NCI-H82 treated with DMSO at 0.1 percent for 48 hours (cell line): Measurements from ENCODE around the gene PLA2G3.
A peak's percentile ranks its signal among the peaks of the same experiment; 100 is the strongest.
"Not testable (repeated sequence)": the region's sequence is repeated elsewhere in the genome, so short reads cannot be mapped to it uniquely, and the experiment has no call there.

Source experiments
- DNase-seq: peaks from one replicate; lab custom pipeline; 2025; ENCODE audit not compliant: unreplicated experiment; lab: John Stamatoyannopoulos, UW

PLA2G3 gene

GRCh38 chr22:31102441-31103081 is 37.7 kb downstream of the PLA2G3 start:
- DNase-seq, result no peak

- no peak for DNase-seq
These were observed 39.4 kb downstream of the PLA2G3 start for GRCh38 chr22:31100762-31101525.

GRCh38 chr22:31099841-31100761 is 40.2 kb downstream of the PLA2G3 start:
- no peak for DNase-seq

GRCh38 chr22:31099386-31099785 is 40.9 kb downstream of the PLA2G3 start:
- no peak for DNase-seq

- DNase-seq, result no peak
These were observed 41.6 kb downstream of the PLA2G3 start for GRCh38 chr22:31098632-31099110.

GRCh38 chr22:31097941-31098631 is 42.2 kb downstream of the PLA2G3 start:
- DNase-seq, result no peak

GRCh38 chr22:31097539-31097938 is 42.8 kb downstream of the PLA2G3 start:
- not testable (repeated sequence) for DNase-seq

- DNase-seq, result no peak
These were observed 43.5 kb downstream of the PLA2G3 start for GRCh38 chr22:31096657-31097279.

GRCh38 chr22:31095637-31096249 is 44.6 kb downstream of the PLA2G3 start:
- no peak for DNase-seq

GRCh38 chr22:31094741-31095140 is 45.6 kb downstream of the PLA2G3 start:
- DNase-seq, result no peak

GRCh38 chr22:31094021-31094551 is 46.2 kb downstream of the PLA2G3 start:
- no peak for DNase-seq

- no peak for DNase-seq
These were observed 47.0 kb downstream of the PLA2G3 start for GRCh38 chr22:31093086-31093850.

- peak; percentile 18 for DNase-seq
These were observed 48.1 kb downstream of the PLA2G3 start for GRCh38 chr22:31092161-31092560.

- DNase-seq, result no peak
These were observed 49.0 kb downstream of the PLA2G3 start for GRCh38 chr22:31091106-31091975.

- DNase-seq, result no peak
These were observed 49.9 kb downstream of the PLA2G3 start for GRCh38 chr22:31090217-31091085.

GRCh38 chr22:31089160-31090100 is 50.9 kb downstream of the PLA2G3 start:
- no peak for DNase-seq
